ENCODE results near the gene REV3L. TPM values are rescaled to one million over a fixed set of nuclear protein-coding genes. Genes with fewer than 3 reads are reported as not detected.

The REV3L gene
- total RNA-seq, 2 donors from 2014 or later = 17.4 to 19.3 TPM

GRCh38 chr6:111450087-111450486 is 32.9 kb downstream of the REV3L start:
- Mint-ChIP-seq H3K36me3 (ENCODE audit: insufficient read depth in 2 of 2) (peaks cover 4 to 5% of the 10 kb centered on the region in 2 donors), H3K4me1 (ENCODE audit: low read depth) (peaks cover 6% of the 10 kb centered on the region), H3K27ac (peak overlapping the region; percentile 47), H3K4me3 (no peak overlapping the region), H3K27me3 (ENCODE audit: low read depth) (no peaks in the 10 kb centered on the region), H3K9me3 (no peaks in the 10 kb centered on the region)
- no peak for DNase-seq
- ATAC-seq (replicated peaks in 1 of 2) = no peak

- Mint-ChIP-seq H3K4me1 (ENCODE audit: low read depth) (peaks cover 13% of the 10 kb centered on the region), H3K4me3 (no peak overlapping the region), H3K27me3 (ENCODE audit: low read depth) (no peaks in the 10 kb centered on the region), H3K36me3 (ENCODE audit: insufficient read depth in 2 of 2) (peaks cover 1 to 5% of the 10 kb centered on the region in 2 donors), H3K27ac (no peak overlapping the region), H3K9me3 (no peaks in the 10 kb centered on the region)
- no peak for DNase-seq
- ATAC-seq (replicated peaks in 1 of 2) = no peak
Observed at GRCh38 chr6:111449129-111449528, 33.9 kb downstream of the REV3L start.

- no peak for DNase-seq
- no peak for ATAC-seq (replicated peaks in 1 of 2)
- Mint-ChIP-seq H3K4me3 (no peak overlapping the region), H3K27ac (no peak overlapping the region), H3K4me1 (ENCODE audit: low read depth) (peaks cover 23% of the 10 kb centered on the region), H3K27me3 (ENCODE audit: low read depth) (no peaks in the 10 kb centered on the region), H3K36me3 (ENCODE audit: insufficient read depth in 2 of 2) (peaks cover 1 to 3% of the 10 kb centered on the region in 2 donors), H3K9me3 (no peaks in the 10 kb centered on the region)
Observed at GRCh38 chr6:111447051-111447450, 36.0 kb downstream of the REV3L start.

GRCh38 chr6:111445861-111446267 is 37.2 kb downstream of the REV3L start:
- ATAC-seq (replicated peaks in 1 of 2) (no peak), DNase-seq (no peak)
- peaks cover 1 to 3% of the 10 kb centered on the region in 2 donors for H3K36me3 Mint-ChIP-seq (ENCODE audit: insufficient read depth in 2 of 2)
- H3K27ac Mint-ChIP-seq = no peak overlapping the region
- no peaks in the 10 kb centered on the region for H3K27me3 Mint-ChIP-seq (ENCODE audit: low read depth)
- H3K9me3 Mint-ChIP-seq = no peaks in the 10 kb centered on the region
- no peak overlapping the region for H3K4me3 Mint-ChIP-seq
- H3K4me1 Mint-ChIP-seq (ENCODE audit: low read depth) = peaks cover 30% of the 10 kb centered on the region

GRCh38 chr6:111444794-111445193 is 38.2 kb downstream of the REV3L start:
- Mint-ChIP-seq H3K27me3 (ENCODE audit: low read depth) (no peaks in the 10 kb centered on the region), H3K9me3 (no peaks in the 10 kb centered on the region), H3K4me3 (no peak overlapping the region), H3K4me1 (ENCODE audit: low read depth) (peaks cover 30% of the 10 kb centered on the region), H3K27ac (no peak overlapping the region), H3K36me3 (ENCODE audit: insufficient read depth in 2 of 2) (peaks cover 1 to 2% of the 10 kb centered on the region in 2 donors)
- no peak for DNase-seq
- ATAC-seq (replicated peaks in 1 of 2) = no peak

- no peaks in the 10 kb centered on the region for H3K36me3 Mint-ChIP-seq (ENCODE audit: insufficient read depth in 2 of 2)
- no peaks in the 10 kb centered on the region for H3K9me3 Mint-ChIP-seq
- H3K27me3 Mint-ChIP-seq (ENCODE audit: low read depth) = no peaks in the 10 kb centered on the region
Observed at GRCh38 chr6:111441678-111442243, 41.3 kb downstream of the REV3L start.

GRCh38 chr6:111439171-111439570 is 43.8 kb downstream of the REV3L start:
- Mint-ChIP-seq H3K4me3 (no peak overlapping the region), H3K4me1 (ENCODE audit: low read depth) (peaks cover 39% of the 10 kb centered on the region), H3K9me3 (peaks cover 5 to 8% of the 10 kb centered on the region in 2 donors), H3K27ac (no peak overlapping the region), H3K36me3 (ENCODE audit: insufficient read depth in 2 of 2) (peaks cover 0 to 9% of the 10 kb centered on the region in 2 donors), H3K27me3 (ENCODE audit: low read depth) (no peaks in the 10 kb centered on the region)
- ATAC-seq (replicated peaks in 1 of 2) = no peak
- no peak for DNase-seq

More at GRCh38 chr6:111441678-111442243, 41.3 kb downstream of the REV3L start:
- Mint-ChIP-seq H3K4me1 (ENCODE audit: low read depth) (peaks cover 30% of the 10 kb centered on the region), H3K27ac (no peak overlapping the region), H3K4me3 (no peak overlapping the region)
- DNase-seq = no peak
- ATAC-seq (replicated peaks in 1 of 2) = no peak

GRCh38 chr6:111437573-111437972 is 45.4 kb downstream of the REV3L start:
- Mint-ChIP-seq H3K4me3 (no peak overlapping the region), H3K27ac (no peak overlapping the region), H3K27me3 (ENCODE audit: low read depth) (no peaks in the 10 kb centered on the region), H3K9me3 (peaks cover 5 to 8% of the 10 kb centered on the region in 2 donors), H3K36me3 (ENCODE audit: insufficient read depth in 2 of 2) (peaks cover 0 to 11% of the 10 kb centered on the region in 2 donors), H3K4me1 (ENCODE audit: low read depth) (peaks cover 45% of the 10 kb centered on the region)
- no peak for DNase-seq
- no peak for ATAC-seq (replicated peaks in 1 of 2)

- H3K36me3 Mint-ChIP-seq (ENCODE audit: insufficient read depth in 2 of 2) = peaks cover 13 to 35% of the 10 kb centered on the region in 2 donors
- H3K27ac Mint-ChIP-seq = no peak overlapping the region
- peaks cover 10 to 14% of the 10 kb centered on the region in 2 donors for H3K9me3 Mint-ChIP-seq
- ATAC-seq (replicated peaks in 1 of 2) (no peak), DNase-seq (no peak)
- peaks cover 62% of the 10 kb centered on the region for H3K4me1 Mint-ChIP-seq (ENCODE audit: low read depth)
- H3K27me3 Mint-ChIP-seq (ENCODE audit: low read depth) = no peaks in the 10 kb centered on the region
- H3K4me3 Mint-ChIP-seq = no peak overlapping the region
Observed at GRCh38 chr6:111432511-111432910, 50.5 kb downstream of the REV3L start.

GRCh38 chr6:111430605-111431376 is 52.2 kb downstream of the REV3L start:
- no peaks in the 10 kb centered on the region for H3K27me3 Mint-ChIP-seq (ENCODE audit: low read depth)
- ATAC-seq (replicated peaks in 1 of 2) (no peak), DNase-seq (no peak)
- H3K9me3 Mint-ChIP-seq = peaks cover 11 to 14% of the 10 kb centered on the region in 2 donors
- peak overlapping the region; percentile 43 for H3K27ac Mint-ChIP-seq
- H3K4me1 Mint-ChIP-seq (ENCODE audit: low read depth) = peaks cover 61% of the 10 kb centered on the region
- peaks cover 15 to 37% of the 10 kb centered on the region in 2 donors for H3K36me3 Mint-ChIP-seq (ENCODE audit: insufficient read depth in 2 of 2)
- H3K4me3 Mint-ChIP-seq = no peak overlapping the region

GRCh38 chr6:111429571-111429970 is 53.4 kb downstream of the REV3L start:
- DNase-seq (no peak), ATAC-seq (replicated peaks in 1 of 2) (no peak)
- peaks cover 55% of the 10 kb centered on the region for H3K4me1 Mint-ChIP-seq (ENCODE audit: low read depth)
- no peak overlapping the region for H3K4me3 Mint-ChIP-seq
- H3K27ac Mint-ChIP-seq = no peak overlapping the region
- peaks cover 4 to 9% of the 10 kb centered on the region in 2 donors for H3K9me3 Mint-ChIP-seq
- no peaks in the 10 kb centered on the region for H3K27me3 Mint-ChIP-seq (ENCODE audit: low read depth)
- peaks cover 15 to 29% of the 10 kb centered on the region in 2 donors for H3K36me3 Mint-ChIP-seq (ENCODE audit: insufficient read depth in 2 of 2)

- Mint-ChIP-seq H3K36me3 (ENCODE audit: insufficient read depth in 2 of 2) (peaks cover 15 to 27% of the 10 kb centered on the region in 2 donors), H3K4me1 (ENCODE audit: low read depth) (peaks cover 61% of the 10 kb centered on the region), H3K27ac (no peak overlapping the region)
Observed at GRCh38 chr6:111428811-111429210, 54.2 kb downstream of the REV3L start.

GRCh38 chr6:111427341-111428116 is 55.5 kb downstream of the REV3L start:
- H3K4me1 Mint-ChIP-seq (ENCODE audit: low read depth) = peaks cover 59% of the 10 kb centered on the region
- peaks cover 4 to 9% of the 10 kb centered on the region in 2 donors for H3K9me3 Mint-ChIP-seq

More at GRCh38 chr6:111428811-111429210, 54.2 kb downstream of the REV3L start:
- no peak for DNase-seq
- no peak overlapping the region for H3K4me3 Mint-ChIP-seq
- H3K9me3 Mint-ChIP-seq = peaks cover 4 to 9% of the 10 kb centered on the region in 2 donors
- no peak for ATAC-seq (replicated peaks in 1 of 2)
- H3K27me3 Mint-ChIP-seq (ENCODE audit: low read depth) = no peaks in the 10 kb centered on the region

More at GRCh38 chr6:111427341-111428116, 55.5 kb downstream of the REV3L start:
- peak overlapping the region; percentile 60 to 83 for H3K4me3 Mint-ChIP-seq
- no peaks in the 10 kb centered on the region for H3K27me3 Mint-ChIP-seq (ENCODE audit: low read depth)
- H3K36me3 Mint-ChIP-seq (ENCODE audit: insufficient read depth in 2 of 2) = peaks cover 15 to 28% of the 10 kb centered on the region in 2 donors
- H3K27ac Mint-ChIP-seq = peak overlapping the region; percentile 69
- peak; percentile 90 to 96 for ATAC-seq (replicated peaks in 1 of 2)
- peak; percentile 27 to 35 for DNase-seq
